C4-2B (cell line): Measurements from ENCODE around the gene ALG5.

Experiments used
- ZFX ChIP-seq: fragments of 450-650 bp; IDR thresholded peaks from 2 replicates; pipeline ENCODE4 v1.6.1; 2017
- TF ChIP-seq, protein P1 (sequence below): fragments of 450-650 bp; conservative IDR thresholded peaks from 2 replicates; pipeline ENCODE4 v1.5.1; 2017; ENCODE audit warnings: mild to moderate bottlenecking

GRCh38 chr13:36973621-36974295 is 25.4 kb downstream of the ALG5 start:
- TF ChIP-seq, protein P1, sequence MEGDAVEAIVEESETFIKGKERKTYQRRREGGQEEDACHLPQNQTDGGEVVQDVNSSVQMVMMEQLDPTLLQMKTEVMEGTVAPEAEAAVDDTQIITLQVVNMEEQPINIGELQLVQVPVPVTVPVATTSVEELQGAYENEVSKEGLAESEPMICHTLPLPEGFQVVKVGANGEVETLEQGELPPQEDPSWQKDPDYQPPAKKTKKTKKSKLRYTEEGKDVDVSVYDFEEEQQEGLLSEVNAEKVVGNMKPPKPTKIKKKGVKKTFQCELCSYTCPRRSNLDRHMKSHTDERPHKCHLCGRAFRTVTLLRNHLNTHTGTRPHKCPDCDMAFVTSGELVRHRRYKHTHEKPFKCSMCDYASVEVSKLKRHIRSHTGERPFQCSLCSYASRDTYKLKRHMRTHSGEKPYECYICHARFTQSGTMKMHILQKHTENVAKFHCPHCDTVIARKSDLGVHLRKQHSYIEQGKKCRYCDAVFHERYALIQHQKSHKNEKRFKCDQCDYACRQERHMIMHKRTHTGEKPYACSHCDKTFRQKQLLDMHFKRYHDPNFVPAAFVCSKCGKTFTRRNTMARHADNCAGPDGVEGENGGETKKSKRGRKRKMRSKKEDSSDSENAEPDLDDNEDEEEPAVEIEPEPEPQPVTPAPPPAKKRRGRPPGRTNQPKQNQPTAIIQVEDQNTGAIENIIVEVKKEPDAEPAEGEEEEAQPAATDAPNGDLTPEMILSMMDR, result no peak
- TF ChIP-seq ZFX, result no peak
